ENCODE data around the gene LRRC74A.

Gene LRRC74A

GRCh38 chr14:76837524-76837923, 11.3 kb downstream of the LRRC74A start:
- DNase-seq (ENCODE audit: low read depth) = no peak
- H3K4me3 ChIP-seq (ENCODE audit: low read depth, low read length) = no peak overlapping the region

GRCh38 chr14:76842414-76842813, 16.2 kb downstream of the LRRC74A start:
- H3K4me3 ChIP-seq (ENCODE audit: low read depth, low read length) = no peak overlapping the region
- DNase-seq (ENCODE audit: low read depth) = no peak

GRCh38 chr14:76844223-76844622, 18.0 kb downstream of the LRRC74A start:
- H3K4me3 ChIP-seq (ENCODE audit: low read depth, low read length) = no peak overlapping the region
- DNase-seq (ENCODE audit: low read depth) = no peak

GRCh38 chr14:76846331-76847047, 20.3 kb downstream of the LRRC74A start:
- no peak for DNase-seq (ENCODE audit: low read depth)
- H3K4me3 ChIP-seq (ENCODE audit: low read depth, low read length) = no peak overlapping the region

GRCh38 chr14:76848879-76849278, 22.7 kb downstream of the LRRC74A start:
- DNase-seq (ENCODE audit: low read depth) = no peak
- no peak overlapping the region for H3K4me3 ChIP-seq (ENCODE audit: low read depth, low read length)

GRCh38 chr14:76855066-76855465, 28.9 kb downstream of the LRRC74A start:
- no peak for DNase-seq (ENCODE audit: low read depth)
- H3K4me3 ChIP-seq (ENCODE audit: low read depth, low read length) = no peak overlapping the region

- H3K4me3 ChIP-seq (ENCODE audit: low read depth, low read length) = no peak overlapping the region
- no peak for DNase-seq (ENCODE audit: low read depth)
These were observed 30.6 kb downstream of the LRRC74A start for GRCh38 chr14:76856769-76857168.

- DNase-seq (ENCODE audit: low read depth) = no peak
- H3K4me3 ChIP-seq (ENCODE audit: low read depth, low read length) = no peak overlapping the region
These were observed 35.5 kb downstream of the LRRC74A start for GRCh38 chr14:76861574-76862255.

- DNase-seq (ENCODE audit: low read depth) = no peak
- H3K4me3 ChIP-seq (ENCODE audit: low read depth, low read length) = no peak overlapping the region
These were observed 36.5 kb downstream of the LRRC74A start for GRCh38 chr14:76862546-76863282.

- no peak overlapping the region for H3K4me3 ChIP-seq (ENCODE audit: low read depth, low read length)
- no peak for DNase-seq (ENCODE audit: low read depth)
These were observed 37.7 kb downstream of the LRRC74A start for GRCh38 chr14:76863724-76864407.

GRCh38 chr14:76866456-76866855, 40.2 kb downstream of the LRRC74A start:
- DNase-seq (ENCODE audit: low read depth) = no peak
- H3K4me3 ChIP-seq (ENCODE audit: low read depth, low read length) = no peak overlapping the region

GRCh38 chr14:76867516-76868453, 41.6 kb downstream of the LRRC74A start:
- DNase-seq (ENCODE audit: low read depth) = no peak
- no peak overlapping the region for H3K4me3 ChIP-seq (ENCODE audit: low read depth, low read length)

- no peak for DNase-seq (ENCODE audit: low read depth)
- H3K4me3 ChIP-seq (ENCODE audit: low read depth, low read length) = no peak overlapping the region
These were observed 42.4 kb downstream of the LRRC74A start for GRCh38 chr14:76868454-76869170.

- DNase-seq (ENCODE audit: low read depth) = no peak
- no peak overlapping the region for H3K4me3 ChIP-seq (ENCODE audit: low read depth, low read length)
These were observed 44.0 kb downstream of the LRRC74A start for GRCh38 chr14:76870166-76870565.

GRCh38 chr14:76872796-76873432, 46.7 kb downstream of the LRRC74A start:
- DNase-seq (ENCODE audit: low read depth) = no peak
- H3K4me3 ChIP-seq (ENCODE audit: low read depth, low read length) = no peak overlapping the region

- no peak overlapping the region for H3K4me3 ChIP-seq (ENCODE audit: low read depth, low read length)
- DNase-seq (ENCODE audit: low read depth) = no peak
These were observed 48.5 kb downstream of the LRRC74A start for GRCh38 chr14:76874734-76875133.

- H3K4me3 ChIP-seq (ENCODE audit: low read depth, low read length) = no peak overlapping the region
- peak; percentile 32 for DNase-seq (ENCODE audit: low read depth)
These were observed 49.9 kb downstream of the LRRC74A start for GRCh38 chr14:76876076-76876475.

GRCh38 chr14:76877871-76878270, 51.7 kb downstream of the LRRC74A start:
- no peak for DNase-seq (ENCODE audit: low read depth)
- no peak overlapping the region for H3K4me3 ChIP-seq (ENCODE audit: low read depth, low read length)
